Endometrium (tissue), 2 donors: Measurements from ENCODE around the gene MAPT.
"Not testable (repeated sequence)": the region's sequence is repeated elsewhere in the genome, so short reads cannot be mapped to it uniquely, and the experiment has no call there.

ENCODE experiments used
- FAIRE-seq: peaks from 2 replicates; lab custom pipeline; 2012; peaks lifted over from hg19 to GRCh38; lab: Jason Lieb, UNC
- donor health status: control.
- donor health status: control.

MAPT gene

GRCh38 chr17:45900723-45901415, 6.5 kb downstream of the MAPT start:
- FAIRE-seq, result no peak

GRCh38 chr17:45902892-45903346, 8.6 kb downstream of the MAPT start:
- FAIRE-seq, result no peak

DNA sequence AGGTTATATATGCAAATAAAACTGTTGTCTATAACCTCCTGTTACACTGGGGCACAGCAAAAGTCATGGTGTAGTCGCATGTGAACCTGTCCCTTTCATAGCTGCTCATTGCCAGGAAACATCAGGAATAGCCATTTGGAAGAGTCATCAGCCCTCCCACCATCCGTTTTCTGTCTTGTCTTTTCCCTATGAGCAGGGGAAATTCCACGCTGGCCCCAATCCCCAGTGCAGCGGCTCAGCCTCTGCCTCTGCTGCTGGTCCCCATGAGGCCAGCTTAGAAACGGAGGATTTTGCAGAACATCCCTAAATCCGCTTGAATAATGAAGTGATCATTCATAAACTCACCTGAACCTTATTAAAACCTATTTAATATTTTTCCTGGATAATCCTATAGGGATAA, 10.5 kb downstream of the MAPT start:
- no peak for FAIRE-seq

DNA sequence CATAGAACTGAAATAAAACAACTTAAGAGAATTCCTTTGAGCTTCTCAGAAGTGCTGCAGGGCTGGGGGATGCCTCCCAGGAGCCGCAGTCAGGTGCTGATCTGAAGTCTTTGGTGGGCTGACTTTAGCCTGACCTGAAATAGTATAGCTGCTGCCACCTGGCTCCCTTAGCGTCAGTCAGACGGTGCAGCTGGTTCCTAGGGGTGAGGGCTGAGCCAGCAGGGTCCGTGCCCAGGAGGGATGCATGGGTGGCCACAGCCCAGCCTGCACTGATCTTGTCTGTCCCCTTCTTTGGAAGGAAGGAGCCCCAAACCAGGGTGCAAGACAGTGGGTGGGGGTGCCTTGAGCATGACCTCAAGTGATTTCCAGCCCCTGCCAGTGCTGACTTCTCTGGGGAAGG, 11.5 kb downstream of the MAPT start:
- FAIRE-seq, result no peak

GRCh38 chr17:45906237-45906636, 11.9 kb downstream of the MAPT start:
- FAIRE-seq, result no peak

- no peak for FAIRE-seq
Observed at GRCh38 chr17:45906927-45907622, 12.7 kb downstream of the MAPT start.

DNA sequence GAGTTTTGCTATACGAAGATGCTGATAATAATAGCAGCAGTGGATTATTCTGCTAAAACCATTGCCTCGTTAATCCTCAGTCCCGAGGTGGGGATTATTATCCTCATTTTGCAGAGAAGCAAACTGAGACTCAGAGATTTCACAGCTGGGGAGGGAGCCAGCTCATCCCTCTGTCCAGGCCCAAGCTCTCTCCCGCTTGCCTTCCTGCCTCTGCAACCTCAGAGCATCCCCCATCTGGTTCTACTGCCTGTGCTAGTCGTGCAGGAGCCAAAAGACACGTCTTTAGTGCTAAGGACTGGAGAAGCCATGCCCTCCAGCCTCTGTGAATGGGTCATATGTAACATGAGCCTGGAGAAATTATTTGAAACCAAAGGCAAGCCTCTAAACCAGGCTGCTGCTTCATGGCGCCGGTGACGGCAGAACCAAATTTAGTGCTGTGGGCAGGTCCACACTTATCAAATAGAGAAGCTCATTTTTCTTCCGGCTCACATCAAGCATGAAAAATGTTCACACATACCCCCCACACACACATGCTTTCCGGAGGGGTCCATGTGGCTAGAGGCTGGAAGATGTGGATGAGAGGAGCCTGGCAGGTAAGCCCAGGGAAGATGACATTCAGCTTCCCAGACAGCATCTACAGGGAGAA, 13.5 kb downstream of the MAPT start:
- FAIRE-seq, result no peak

GRCh38 chr17:45908460-45908859, 14.1 kb downstream of the MAPT start:
- no peak for FAIRE-seq

DNA sequence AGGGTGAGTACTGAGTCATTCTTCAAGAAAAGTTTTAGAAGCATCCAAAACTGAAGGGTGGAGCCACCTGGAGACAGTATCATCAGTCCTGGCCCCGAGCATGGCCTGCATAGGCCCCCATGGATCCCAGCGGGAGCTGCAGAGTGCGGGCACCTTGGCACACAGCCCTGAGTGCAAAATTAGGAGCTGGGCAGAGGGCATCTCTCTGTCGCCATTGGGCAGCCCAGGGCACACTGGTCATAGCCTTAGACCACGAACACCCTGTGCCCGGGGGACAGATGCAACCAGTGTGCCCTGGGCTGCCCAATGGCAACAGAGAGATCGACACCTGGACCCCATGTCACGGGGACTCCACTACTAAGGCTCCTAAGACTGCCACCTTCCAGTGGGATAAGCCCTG, 14.6 kb downstream of the MAPT start:
- FAIRE-seq, result no peak

DNA sequence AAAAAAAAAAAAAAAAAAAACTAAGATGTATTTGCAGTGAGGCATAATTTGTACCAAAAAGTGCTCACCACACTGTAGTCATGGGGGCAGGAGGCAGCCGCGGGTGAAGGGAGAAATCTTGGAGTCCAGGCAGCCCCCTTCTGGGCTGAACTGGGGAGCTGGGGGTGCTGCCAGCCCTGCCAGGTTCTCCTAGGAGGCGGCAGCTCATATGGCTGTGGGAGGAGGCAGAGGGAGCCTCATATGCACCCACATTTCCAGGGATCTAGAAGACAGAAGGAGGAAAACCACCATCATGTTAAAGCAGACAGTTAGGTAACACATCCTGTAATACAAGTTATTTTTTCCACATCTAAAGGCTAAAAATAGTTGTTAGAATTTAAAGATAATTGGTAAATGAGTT, 16.3 kb downstream of the MAPT start:
- FAIRE-seq, result no peak

DNA sequence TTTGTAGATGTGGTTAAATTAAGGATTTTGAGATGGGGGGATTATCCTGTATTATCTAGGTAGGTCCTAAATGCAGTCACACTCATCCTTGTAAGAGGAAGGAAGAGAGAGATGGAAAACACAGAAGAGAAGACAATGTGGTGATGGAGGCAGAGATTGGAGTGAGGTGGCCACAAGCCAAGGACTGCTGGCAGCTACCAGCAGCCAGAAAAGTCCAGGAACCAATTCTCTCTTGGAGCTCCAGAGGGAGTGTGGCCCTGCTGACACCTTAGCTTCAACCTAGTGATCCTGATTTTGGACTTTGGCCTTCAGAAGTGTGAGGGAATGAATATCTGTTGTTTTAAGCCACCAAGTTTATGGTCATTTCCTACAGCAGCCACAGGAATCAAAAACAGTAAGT, 18.0 kb downstream of the MAPT start:
- FAIRE-seq, result no peak

DNA sequence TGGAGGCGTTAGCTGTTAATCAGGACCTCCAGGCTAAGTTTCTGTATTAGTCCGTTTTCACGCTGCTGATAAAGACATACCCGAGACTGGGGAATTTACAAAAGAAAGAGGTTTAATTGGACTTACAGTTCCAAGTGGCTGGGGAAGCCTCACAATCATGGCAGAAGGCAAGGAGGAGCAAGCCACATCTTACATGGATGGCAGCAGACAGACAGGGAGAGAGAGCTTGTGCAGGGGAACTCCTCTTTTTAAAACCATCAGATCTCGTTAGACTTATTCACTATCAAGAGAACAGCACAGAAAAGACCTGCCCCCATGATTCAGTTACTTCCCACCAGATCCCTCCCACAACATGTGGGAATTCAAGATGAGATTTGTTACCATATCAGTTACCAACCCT, 18.7 kb downstream of the MAPT start:
- FAIRE-seq, result not testable (repeated sequence)

GRCh38 chr17:45914047-45914717, 19.8 kb downstream of the MAPT start:
- FAIRE-seq, result no peak

GRCh38 chr17:45915263-45915662, 20.9 kb downstream of the MAPT start:
- no peak for FAIRE-seq

DNA sequence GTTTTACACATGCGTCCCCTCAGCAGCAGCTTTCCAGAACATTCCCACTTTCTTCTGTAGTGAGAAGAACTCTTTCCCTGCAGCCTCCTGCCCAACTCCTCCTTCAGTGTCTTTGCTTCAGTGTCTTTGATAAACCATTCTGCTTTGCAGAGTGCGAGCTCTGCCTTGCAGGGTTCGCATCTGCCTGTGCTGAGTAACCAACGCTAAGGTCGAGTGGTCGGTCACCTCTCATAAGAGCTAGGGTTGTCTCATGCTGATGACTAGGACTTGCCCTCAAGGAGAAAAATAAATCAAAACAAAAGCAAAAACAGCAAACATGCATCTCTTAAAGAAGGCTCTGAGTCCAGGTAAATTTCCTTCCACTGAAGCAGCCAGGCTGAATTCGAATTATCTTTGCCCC, 22.7 kb downstream of the MAPT start:
- no peak for FAIRE-seq

- FAIRE-seq, result no peak
Observed at GRCh38 chr17:45918241-45918745, 23.9 kb downstream of the MAPT start.

DNA sequence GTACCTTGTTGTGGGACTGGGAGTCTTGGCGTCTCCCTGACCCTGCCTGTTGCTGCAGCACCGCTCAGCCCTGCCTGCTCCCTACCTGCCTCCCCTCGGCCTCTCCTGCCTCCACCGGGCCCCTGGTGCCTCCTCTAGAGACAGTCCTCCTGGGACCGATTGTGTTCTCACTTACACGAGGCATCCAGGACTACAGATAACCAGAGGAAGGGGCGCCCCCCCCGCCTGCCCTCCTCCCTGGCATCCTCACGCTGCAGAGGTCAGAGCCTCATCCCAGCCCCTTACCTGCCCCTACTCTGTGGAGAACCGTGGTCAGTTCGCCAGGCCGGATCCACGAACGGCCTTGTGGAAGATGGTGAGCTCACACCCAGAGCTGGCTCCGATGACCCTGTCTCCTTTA, 24.8 kb downstream of the MAPT start:
- FAIRE-seq, result no peak

GRCh38 chr17:45920083-45920482, 25.7 kb downstream of the MAPT start:
- no peak for FAIRE-seq

DNA sequence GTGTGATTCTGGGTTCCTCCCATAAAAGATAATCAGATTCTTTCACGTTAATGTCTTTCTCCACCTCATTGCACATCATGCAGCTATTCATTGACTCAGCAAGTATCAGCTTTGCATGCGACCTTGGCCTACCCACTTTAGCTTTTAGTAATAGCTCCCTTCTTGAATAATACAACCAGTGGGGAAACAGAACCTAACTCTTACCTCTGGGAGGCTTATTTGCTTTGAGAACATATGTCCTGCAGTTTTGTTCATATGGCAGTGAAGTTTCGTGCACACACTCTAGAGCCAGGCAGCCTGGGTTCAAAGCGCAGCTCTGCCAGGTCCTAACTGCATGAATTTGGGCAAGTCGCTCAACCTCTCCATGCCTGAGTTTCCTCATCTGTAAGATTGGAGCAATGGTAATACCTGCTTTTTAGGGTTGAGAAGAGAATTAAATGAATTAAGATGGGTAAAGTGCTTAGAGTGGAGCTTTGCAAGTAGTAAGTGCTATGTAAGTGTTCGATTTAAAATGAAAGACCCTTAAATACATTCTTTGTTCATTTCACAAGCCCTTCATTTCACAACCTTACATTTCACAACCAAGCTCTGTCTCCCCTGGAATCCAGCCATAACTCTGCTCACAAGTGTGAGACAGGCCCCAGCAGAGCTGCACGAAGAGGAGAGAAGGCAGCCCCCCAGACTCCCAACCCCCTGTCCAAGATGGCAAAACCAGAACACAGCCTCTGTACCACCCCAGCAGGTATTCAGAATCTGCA, 29.3 kb downstream of the MAPT start:
- no peak for FAIRE-seq

GRCh38 chr17:45924332-45924820, 30.0 kb downstream of the MAPT start:
- FAIRE-seq, result no peak

DNA sequence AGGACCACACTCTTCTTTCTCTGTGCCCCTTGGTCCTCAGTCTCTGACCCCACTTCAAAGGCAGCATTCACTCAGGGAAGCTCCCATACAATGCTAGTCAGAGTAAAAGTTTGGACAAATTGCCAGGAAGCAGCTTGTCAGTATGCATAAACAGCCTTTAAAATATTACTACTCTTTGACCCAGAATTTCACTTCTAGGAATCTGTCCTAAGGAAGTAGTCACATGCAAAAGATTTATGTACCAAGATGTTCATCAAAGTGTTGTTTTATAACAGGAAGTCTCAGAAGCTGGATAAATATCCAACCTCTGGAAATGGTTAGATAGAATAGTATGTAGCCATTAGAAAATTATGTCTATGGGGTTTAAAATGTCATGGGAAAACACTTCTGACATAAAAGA, 31.0 kb downstream of the MAPT start:
- FAIRE-seq, result no peak

DNA sequence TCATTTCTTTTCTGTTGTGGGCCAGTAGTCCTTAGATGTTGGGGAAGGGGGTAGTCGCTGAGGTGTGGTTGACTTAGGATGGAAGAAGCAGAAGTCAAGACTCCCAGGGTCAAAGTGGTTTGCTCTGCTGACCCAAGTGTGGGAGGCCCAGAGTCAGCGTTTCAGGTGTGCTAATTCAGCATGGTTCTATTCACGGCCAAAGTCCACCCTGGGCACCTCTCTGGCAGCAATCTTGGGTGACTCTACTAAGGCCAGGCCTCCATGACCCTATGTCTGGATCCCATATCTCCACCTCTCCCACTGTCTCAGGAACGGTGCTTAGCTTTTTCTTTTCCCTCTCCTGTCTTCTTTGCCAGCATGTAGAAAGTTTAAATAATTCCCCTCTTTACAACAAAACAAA, 32.9 kb downstream of the MAPT start:
- no peak for FAIRE-seq
